EL (cell line): Measurements from ENCODE around the gene HAT1.
A peak's percentile ranks its signal among the peaks of the same experiment; 100 is the strongest.
"Not testable (repeated sequence)": the region's sequence is repeated elsewhere in the genome, so short reads cannot be mapped to it uniquely, and the experiment has no call there.

Source experiments
- DNase-seq: peaks from one replicate; pipeline ENCODE4 v3.0.0-alpha.2; 2016

HAT1 gene

DNA sequence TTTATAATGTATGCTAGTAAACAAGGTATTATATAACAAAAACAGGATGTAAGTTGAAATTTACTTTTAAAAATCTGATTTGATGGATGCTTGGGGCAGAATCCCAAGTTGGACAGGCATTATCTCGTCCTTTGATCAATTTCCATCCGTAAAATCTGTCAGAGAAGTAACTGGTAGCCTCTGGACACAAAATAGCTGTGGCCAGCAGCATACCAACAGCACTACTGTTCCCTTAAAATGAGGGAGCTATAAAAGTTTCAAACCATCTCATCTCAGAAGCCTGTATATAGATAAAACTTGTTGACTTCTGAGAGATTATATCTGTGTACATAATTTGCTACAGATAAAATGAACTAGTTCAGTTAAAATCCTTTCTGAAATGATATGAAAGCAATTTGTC is 62.8 kb downstream of the HAT1 start:
- DNase-seq: peak; percentile 26

DNA sequence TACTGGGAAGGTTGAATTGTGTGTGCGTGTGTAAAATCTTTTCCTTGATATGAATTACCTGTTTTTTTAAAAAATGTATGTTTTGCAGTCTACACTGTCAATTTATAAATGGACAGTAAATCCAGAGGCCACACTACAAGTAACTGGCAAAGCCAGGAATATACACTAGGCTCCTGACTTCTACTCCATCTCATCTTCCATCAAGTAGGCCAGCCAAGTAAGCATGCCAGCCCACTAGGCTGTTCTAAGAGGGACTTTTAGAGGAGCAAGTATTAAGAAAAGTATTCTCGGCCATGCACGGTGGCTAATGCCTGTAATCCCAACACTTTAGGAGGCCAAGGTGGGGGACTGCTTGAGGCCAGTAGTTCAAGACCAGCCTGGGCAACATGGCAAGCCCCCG is 64.5 kb downstream of the HAT1 start:
- DNase-seq: no peak

DNA sequence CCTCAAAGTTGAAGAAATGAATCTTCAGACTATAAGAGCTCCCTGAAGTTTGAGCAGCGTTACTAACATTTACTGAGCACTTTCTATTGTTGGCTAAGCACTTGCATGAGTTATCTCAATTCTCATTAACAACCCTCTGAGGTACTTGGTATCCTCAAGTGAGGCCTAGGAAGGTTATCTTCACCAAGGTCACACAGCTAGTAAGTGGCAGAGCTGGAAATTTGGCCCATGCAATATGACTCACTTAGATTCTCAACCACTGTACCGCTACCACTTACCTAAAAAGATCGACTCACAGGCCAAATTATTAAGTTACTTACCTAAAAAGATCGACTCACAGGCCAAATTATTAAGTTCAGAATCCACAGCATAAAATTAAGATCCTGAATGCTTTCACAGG is 68.8 kb downstream of the HAT1 start:
- no peak for DNase-seq

DNA sequence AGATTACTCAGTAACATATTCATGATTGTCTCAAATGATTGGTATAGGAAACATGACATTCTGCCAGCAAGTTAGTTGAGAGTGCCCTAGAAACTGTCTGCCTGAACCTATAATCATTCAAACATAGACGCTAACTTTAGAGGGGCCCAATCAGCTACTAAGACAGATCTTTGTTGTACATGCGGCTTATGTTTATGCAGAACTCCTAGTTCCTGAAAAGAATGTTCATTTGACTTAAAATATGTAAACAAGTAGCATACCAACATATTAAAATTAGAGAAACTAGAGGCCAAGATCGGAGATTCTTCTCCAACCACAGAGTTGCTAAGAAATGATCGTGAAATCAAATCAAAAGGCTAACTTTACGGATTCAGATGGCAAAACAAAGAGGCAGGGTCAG is 73.3 kb downstream of the HAT1 start:
- DNase-seq: no peak

DNA sequence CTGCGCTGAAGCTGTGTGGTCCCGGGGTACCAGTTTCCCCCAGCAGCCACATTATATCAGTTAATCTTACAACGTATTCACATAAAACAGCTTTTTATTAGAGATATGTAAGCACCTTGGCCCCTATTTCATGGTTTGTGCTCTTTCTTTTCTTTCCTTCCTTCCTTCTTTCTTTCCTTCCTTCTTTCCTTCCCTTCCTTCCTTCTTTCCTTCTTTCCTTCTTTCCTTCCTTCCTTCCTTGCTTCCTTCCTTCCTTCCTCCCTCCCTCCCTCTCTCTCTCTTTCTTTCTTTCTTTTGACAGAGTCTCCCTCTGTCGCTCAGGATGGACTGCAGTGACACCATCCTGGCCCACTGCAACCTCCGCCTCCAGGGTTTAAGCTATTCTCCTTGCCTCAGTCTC is 73.8 kb downstream of the HAT1 start:
- DNase-seq: no peak

DNA sequence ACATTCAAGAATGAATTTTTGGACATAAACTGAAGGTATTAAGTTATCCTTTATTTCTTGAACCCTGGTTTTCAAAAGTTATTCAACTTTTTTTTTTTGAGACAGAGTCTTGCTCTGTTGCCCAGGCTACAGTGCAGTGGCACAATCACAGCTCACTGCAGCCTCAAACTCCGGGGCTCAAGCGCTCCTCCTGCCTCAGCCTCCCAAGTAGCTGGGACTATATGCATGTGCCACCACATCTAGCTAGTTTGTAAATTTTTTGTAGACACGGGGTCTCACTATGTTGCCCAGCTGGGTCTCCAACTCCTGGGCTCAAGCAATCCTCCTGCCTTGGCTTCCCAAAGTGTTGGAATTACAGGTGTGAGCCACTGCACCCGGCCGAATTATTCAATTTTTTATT is 74.8 kb downstream of the HAT1 start:
- not testable (repeated sequence) for DNase-seq

DNA sequence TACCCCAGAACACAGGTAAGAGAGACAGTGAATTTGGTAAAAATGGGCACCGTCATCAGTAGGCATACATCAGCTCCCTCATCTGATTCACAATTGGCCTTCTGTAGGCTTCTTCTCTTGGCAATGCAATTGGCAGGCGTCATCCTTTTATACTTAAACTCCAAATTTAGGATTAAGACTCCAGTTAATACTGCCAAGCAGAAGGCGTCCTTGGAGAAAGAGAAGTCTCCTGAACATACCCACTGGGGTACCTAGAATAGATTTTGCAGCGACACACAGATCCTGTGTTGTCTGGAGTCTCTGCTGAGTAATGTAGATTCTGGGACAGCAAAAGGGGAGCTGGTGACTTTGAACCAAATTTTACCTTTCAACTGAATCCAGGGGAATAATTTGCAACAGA is 76.9 kb downstream of the HAT1 start:
- no peak for DNase-seq

DNA sequence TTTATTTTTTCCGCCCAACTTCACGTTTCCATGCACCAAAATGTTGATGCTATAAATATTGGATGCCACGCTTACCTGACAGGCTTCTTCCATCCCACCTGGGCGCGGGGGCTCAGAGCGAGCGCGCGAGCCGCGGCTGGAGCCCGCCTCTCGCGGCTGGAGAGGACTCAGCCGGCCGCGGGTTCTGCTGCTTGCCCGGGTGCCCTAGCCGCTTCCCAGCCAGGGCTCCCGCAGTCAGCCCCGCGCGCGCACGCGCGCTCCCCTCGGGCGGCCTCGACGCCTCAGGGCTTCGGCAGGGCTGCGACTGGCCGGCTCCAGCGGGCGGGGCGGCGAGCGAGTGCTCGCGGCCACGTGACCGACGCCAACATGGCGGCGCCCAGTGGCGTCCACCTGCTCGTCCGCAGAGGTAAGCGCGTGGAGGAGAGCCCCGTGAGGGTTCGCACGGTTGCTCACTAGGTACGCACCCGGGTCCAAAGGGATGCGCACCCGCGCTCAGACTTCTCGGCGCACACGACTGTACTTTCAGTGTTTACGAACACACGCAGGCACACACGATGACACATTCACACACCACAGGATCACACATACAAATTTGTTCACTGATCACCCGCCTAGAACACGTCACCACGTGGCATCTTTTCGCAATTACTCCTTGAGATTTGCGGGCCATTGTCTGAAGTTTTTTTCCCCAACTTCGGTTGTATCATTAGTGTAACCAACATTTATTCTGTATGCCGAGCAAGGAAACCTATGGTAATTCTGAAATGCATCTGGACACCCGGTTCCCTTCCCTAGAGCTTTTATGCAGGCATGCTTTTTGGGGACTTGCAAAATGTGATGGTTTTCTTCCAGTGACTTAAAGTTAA is 77.6 kb downstream of the HAT1 start, which contains the start of gene METAP1D:
Gene METAP1D (plus strand): TSS at position 350 of the 866 bp plus-strand sequence. CDS start 17 bp downstream, at position 367.
- DNase-seq: peak; percentile 91

DNA sequence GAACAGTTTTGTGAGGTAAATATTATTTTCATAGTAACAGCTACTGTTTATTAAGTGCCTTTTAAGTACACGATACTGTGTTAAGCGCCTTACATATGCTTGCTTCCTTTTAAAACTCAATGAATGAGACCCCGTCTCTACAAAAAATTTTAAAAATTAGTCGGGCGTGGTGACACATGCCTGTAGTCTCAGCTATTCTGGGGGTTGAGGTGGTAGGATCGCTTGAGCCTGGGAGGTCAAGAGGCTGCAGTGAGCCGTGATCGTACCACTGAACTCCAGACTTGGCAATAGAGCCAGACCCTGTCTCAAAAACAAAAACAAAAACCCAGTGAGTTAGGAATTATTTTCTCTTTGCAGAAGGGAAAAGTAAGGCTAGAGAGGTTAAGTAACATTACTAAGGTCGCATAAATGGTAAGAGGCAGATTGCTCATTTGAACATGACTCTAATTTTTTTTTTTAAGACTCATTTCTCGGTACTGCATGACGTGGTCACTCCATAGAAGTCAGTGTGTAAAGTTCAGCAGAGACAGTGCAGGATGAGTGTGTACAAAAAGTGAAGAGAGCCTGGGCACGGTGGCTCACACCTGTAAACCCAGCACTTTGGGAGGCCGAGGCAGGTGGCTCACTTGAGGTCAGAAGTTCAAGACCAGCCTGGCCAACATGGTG is 78.6 kb downstream of the HAT1 start:
- DNase-seq: no peak

DNA sequence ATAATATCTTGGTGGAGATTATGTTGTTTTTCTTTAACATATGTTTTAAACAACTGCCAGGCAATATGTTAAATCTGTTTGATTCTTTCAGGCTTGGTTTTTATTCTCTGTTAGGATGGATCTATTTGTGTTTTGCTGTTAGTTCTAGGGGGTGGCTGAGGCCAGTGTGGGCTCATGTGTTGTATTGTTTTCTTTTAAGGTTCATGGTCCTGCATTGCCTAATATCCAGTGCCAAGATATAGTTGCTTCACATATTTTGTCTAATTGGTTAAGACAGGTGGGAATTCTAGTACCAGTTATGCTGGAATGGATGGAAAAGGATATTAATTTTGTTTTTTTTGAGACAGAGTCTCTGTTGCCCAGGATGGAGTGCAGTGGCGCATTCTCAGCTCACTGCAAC is 85.1 kb downstream of the HAT1 start:
- DNase-seq: no peak

DNA sequence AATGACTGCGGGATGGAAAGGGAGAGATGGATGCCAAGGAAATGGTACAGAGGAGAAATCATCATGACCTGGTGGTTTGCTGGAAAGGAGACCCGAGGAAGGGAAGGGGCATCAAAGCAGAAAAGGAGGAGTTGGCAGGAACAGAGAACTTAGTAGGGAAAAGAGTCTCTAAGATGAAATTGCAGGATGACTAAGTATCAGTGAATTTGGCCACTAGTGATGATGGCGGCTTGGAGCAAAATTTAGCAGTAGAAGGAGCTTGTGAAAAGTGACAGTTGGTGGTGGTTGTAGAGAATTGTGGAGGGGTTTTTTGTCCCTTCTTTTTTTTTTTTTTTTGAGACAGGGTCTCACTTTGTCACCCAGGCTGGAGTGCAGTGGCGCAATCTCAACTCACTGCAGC is 87.6 kb downstream of the HAT1 start:
- no peak for DNase-seq

DNA sequence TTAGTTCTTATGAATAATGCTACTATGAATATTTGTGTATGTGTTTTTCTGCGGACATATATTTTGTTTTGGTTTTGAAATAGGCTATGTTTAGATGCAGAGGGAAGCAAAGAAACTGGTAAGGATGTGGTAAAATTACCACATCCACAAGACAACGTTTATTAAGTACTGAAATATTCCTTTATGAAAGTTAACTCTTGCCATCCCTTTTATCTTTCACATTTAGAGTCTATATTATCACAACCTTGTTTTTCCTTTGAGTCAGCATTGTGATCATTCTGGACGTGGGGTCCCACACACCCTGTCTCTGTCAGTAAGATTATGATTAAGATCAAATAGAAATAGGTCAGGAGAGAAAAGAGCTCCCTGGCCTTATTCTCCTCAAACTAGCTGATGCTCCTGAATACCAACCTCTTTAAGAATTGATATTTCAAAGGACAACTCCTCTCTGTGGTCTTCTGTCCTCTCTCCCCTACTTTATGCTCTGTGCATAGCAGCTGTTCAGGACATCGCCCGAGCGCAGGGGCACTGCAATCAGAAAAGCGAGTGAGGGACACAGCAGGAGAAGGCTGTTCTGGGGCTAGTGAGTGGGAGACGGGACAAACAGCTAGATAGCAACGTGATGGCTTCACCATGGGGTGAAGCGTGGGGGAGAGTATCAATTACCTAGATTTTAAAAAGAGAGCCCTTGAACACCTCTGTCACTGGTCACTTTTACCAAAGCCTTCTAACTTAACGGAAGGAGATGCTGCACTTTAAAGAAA is 89.7 kb downstream of the HAT1 start:
- no peak for DNase-seq

DNA sequence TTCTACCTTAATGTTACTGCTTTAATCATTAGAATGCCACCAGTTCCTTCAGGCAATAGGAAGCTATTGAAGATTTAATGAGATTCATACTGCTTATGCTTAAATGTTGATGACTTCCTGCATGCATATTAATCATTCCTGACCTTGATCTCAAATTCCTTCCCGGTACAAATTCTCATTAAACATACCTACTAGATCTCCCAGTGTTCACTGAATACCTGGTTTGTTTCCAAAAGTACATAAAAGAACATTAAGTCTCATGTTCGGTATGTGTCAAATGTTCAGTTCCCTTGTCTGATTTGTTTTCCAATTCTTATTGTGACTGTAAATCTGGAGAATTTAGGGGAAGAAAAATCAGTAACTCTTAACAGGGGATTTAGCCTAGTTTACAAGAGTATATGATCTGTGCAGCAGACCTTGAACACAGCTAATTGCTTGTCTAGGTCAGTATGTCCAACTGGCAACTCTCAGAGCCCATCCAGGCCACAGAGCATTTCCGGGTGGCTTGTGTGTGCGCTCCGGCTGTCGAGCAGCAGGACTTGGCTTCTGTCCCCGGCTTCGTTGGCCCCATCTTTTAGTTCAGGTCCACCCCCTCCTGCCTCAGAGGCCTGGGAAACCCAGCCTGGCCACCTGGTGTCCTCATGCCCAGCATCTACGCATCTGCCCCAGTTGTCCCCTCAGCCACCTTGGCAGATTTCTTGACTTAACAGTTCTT is 90.6 kb downstream of the HAT1 start:
- no peak for DNase-seq

DNA sequence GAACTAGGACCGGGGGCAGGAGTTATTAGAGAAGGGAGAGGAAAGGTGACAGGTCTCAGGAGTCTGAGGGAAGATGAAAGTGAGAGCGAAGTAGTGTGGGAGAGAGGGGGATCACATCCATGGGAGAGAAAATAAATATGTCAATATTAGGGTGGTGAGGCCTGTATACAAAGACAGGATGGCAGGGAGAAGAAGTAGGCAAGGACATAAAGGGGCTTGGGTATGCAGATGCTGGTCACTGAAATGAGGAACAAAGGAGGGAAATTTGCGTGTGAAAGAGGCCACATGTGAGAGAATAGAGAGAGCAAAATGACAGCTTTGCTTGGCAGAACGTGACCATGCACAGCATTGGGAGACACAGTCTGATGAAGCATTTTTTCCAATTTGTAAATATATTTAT is 91.1 kb downstream of the HAT1 start:
- DNase-seq: no peak

DNA sequence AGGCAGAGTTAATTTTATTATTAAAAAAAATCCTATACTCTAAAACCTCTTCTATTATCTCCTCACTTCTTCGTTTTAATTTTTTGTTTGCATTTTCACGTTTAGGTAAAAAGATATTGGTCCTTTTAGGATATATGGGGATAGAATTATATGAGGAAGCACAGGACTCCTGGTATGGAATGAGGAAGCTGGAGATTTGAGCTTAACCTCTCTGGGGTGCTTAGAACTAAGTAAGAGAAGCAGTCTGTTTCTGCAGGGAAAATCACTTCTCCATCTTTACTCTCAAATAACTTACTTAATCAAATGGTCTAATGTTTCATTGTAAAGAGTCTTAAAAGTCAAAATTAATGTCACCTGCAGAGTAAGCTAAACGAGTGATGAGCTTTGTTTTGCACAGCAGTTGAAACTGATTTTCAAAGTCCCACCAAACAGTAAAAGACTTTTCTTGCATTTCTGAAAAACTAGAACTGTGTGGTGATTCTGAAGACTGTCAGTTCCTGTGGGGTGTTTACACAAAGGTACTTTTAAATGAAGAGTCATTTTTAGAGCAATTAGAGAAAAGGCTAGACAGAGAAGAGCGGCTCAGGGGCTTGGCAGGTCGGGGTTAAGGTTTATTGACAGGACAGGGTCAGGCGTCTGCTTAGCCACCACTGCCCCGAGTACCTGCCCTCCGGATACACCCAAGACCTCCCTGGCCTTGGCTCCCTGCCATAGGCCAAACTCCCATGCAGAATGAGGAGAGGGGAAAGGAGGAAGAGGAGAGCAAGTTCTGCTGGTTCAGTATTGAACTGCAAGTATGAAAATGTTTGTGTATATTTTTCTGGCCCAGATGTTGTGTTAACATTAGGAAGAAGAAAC is 99.0 kb downstream of the HAT1 start:
- no peak for DNase-seq

DNA sequence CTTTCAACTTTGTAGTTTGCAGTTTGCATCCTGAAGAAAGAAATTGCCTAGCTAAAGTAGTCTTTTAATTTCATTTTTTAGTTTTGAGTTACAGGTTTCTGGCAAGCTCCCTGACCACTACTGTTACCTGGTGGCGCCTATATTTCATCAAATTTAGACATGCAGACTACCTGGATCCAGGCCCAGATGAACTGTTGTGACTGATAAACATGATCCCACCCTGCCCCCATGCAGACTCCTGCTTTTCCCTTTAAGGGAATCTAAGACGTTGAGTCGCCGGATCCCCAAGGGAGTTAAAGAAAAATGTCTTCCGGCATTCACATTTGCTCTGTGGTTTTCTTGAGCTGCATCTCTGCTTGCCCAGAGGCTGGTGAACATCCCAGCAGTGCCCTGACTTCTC is 99.7 kb downstream of the HAT1 start:
- peak; percentile 66 for DNase-seq

DNA sequence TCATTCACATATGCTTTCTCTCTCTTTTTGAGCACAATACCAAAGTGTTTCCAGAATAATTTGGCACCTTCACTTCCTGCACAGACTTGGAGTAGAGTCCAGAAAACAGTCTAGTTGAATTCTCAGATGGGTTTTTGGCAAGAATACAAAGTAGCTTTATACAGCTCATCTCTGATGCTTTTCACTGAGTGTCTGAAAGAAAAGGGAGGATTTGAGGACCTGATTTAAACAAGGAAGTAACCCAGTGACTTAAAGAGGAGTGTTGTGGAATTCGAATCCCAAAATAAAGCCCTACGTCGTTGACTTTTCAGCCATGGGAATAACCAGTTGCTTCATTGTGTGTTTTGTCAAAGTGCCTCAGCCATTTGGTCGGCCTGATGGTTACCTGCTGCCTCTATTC is 109.3 kb downstream of the HAT1 start:
- no peak for DNase-seq
